Rectal smooth muscle tissue (tissue), 1 donor: ENCODE results near the gene GPR141.

Source experiments
- H3K27ac ChIP-seq: one replicate; pipeline ENCODE4 v1.7.0; 2013; ENCODE audit warnings: low read depth, low read length, inconsistent platforms
- H3K27me3 ChIP-seq: one replicate; pipeline ENCODE4 v1.7.0; 2013; ENCODE audit warnings: low read length; ENCODE audit not compliant: control insufficient read depth, insufficient read depth
- H3K36me3 ChIP-seq: one replicate; pipeline ENCODE4 v1.7.0; 2013; ENCODE audit warnings: low read length; ENCODE audit not compliant: control insufficient read depth, insufficient read depth
- H3K4me1 ChIP-seq: one replicate; pipeline ENCODE4 v1.7.0; 2013; ENCODE audit warnings: low read length; ENCODE audit not compliant: control insufficient read depth, insufficient read depth
- H3K4me3 ChIP-seq: one replicate; pipeline ENCODE4 v1.7.0; 2013; ENCODE audit warnings: low read length
- H3K9ac ChIP-seq: one replicate; pipeline ENCODE4 v1.7.0; 2013; ENCODE audit warnings: low read length

GPR141 gene

DNA sequence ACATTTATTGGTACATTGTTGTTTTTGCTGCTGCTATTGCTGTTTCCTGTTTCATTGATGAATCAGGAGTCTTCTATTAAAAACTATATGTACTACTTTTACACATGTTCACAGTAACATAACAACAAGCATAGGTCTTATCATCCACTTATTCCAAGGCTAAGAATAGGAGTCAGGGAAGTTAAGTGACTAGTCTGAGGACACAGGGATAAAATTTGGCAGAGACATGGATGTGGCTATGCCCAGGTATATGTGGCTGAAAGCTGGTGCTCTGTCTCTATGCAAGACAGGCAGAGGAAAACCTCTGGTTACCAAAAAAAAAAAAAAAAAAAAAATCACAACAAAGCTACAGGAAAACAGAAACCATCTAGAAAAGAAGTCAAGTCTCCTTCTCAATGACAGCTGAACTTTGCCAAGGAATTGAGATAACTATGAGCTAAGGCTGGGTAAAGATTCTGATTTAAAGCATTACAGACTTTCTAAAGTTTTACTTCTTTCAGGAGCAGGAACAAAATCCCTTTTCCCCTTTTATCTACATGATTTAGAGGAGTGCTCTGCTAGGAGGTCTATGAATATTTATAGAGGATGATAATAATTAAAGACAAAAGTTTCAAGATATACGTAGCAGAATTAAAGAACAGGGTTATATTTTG lies 70.0 kb downstream of the GPR141 start:
- no peaks in the 10 kb centered on the region for H3K36me3 ChIP-seq
- H3K9ac ChIP-seq: no peak overlapping the region
- no peak overlapping the region for H3K4me3 ChIP-seq
- H3K27me3 ChIP-seq: no peaks in the 10 kb centered on the region
- H3K4me1 ChIP-seq: no peaks in the 10 kb centered on the region
- no peak overlapping the region for H3K27ac ChIP-seq

DNA sequence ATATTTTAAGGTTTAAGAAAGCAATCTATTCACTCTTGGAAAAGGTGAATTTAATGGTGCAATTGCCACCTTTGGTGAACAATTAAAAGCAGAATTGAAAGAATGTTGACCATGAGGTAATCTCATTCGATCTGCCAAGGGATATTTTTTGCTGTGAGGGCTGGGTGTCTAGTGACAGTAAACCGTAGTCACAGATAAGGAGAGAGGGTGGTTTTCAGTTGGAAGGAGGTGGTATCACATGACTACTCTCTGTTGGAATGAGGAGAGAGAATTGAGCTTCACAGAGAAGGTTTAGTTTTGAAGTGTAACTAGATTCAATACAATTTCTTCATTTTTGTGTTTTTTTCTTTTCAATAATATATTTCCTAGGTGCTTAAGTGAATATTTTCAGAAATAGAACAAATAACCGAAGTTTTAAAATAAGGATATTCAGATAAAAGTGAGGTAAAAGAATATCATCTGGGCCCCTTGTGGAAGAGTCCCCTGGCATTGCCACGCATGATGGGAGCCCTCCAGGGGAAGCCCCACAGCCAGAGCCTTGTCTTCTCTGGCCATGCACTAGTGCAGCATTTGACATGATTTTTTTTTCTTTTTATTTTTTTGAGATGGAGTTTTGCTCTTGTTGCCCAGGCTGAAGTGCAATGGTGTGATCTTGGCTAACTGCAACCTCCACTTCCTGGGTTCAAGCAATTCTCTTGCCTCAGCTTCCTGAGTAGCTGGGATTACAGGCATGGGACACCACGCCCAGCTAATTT lies 73.4 kb downstream of the GPR141 start:
- Histone ChIP-seq H3K27ac (no peak overlapping the region), H3K27me3 (no peaks in the 10 kb centered on the region), H3K9ac (no peak overlapping the region), H3K4me3 (no peak overlapping the region), H3K36me3 (no peaks in the 10 kb centered on the region), H3K4me1 (no peaks in the 10 kb centered on the region)

DNA sequence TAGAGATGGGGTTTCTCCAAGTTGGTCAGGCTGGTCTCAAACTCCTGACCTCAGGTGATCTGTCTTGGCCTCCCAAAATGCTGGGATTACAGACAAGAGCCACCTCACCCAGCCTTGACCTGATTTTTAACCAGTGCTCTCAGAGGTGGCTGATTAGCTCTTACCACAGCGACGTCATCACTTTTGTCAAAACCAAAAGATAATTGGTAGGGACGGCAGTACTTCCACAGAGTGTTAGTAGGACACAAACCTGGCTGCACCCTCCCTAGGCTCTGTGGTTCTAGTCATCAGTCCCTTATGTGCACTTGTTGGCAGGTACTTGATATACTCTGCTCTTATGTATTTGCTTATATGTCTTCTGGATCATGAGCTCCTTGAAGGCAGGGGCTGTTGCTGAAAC lies 74.0 kb downstream of the GPR141 start:
- Histone ChIP-seq H3K36me3 (no peaks in the 10 kb centered on the region), H3K4me3 (no peak overlapping the region), H3K27ac (no peak overlapping the region), H3K9ac (no peak overlapping the region), H3K4me1 (no peaks in the 10 kb centered on the region), H3K27me3 (no peaks in the 10 kb centered on the region)

DNA sequence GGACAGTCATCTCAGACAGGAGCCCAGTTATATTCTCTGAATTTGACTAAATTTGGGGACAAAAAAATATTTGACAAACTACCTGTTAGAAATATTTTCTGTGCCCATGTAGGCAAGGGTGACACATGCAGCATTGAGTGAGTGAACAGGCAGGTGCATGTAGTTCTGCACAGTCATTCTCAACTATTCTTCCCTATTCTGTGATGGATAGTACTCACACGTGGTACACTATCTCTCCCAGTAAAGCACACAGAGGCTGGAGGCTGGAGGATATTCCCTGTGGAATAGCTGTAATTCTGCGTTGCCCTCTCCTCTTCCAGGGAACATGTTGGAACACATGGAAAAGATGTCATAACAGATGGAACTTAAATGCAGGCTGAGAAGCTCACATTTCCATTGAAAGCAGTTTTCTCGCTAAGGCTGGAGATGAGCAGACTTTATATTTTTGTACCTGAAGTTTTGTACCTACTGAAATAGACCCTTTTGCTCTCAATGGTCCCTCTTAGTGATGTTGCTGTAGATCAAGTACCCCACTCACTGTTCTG lies 75.0 kb downstream of the GPR141 start:
- no peak overlapping the region for H3K4me3 ChIP-seq
- no peaks in the 10 kb centered on the region for H3K36me3 ChIP-seq
- H3K4me1 ChIP-seq: no peaks in the 10 kb centered on the region
- no peaks in the 10 kb centered on the region for H3K27me3 ChIP-seq
- H3K27ac ChIP-seq: no peak overlapping the region
- H3K9ac ChIP-seq: no peak overlapping the region

DNA sequence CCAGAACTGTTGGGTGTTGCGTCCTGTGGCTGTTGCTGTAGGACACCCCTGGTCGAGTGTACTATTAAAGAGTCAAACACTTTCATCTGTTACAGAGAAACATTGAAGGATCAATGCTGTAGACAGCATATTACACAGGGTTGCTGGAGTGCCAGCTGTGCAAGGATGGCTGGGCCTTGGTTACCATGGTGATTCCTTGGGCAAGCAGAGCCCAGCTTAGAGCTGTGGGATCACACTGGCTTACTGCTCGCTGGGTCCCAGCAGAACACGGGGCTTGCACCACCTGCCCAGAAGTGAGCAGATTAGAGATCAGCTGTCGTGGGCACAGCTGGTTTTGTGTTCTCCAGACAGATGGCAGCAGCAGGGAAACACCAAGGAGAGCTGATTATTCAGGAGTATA lies 76.0 kb downstream of the GPR141 start:
- H3K4me1 ChIP-seq: no peaks in the 10 kb centered on the region
- no peak overlapping the region for H3K27ac ChIP-seq
- no peak overlapping the region for H3K4me3 ChIP-seq
- H3K36me3 ChIP-seq: no peaks in the 10 kb centered on the region
- no peak overlapping the region for H3K9ac ChIP-seq
- H3K27me3 ChIP-seq: no peaks in the 10 kb centered on the region

DNA sequence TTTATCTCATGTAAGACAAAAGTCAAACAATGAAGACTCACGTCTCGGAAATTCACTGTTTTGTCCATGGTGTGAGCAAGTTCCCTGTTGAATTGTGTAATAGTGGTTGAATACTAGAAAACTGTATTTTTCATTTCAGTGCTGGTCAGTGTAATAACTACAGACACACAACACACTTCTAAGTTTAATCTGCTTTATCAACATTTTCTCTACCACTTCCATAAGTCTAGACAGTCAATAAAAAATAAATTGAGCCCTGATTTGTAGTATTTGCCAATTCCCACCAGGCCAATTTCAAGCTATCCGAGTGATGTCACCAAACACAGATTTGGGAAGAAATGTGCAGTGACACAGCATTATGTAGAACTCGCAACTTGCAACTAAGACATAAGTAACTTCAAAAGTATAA lies 81.9 kb downstream of the GPR141 start:
- no peaks in the 10 kb centered on the region for H3K4me1 ChIP-seq
- H3K27ac ChIP-seq: no peak overlapping the region
- H3K4me3 ChIP-seq: no peak overlapping the region
- no peak overlapping the region for H3K9ac ChIP-seq
- H3K36me3 ChIP-seq: no peaks in the 10 kb centered on the region
- no peaks in the 10 kb centered on the region for H3K27me3 ChIP-seq

DNA sequence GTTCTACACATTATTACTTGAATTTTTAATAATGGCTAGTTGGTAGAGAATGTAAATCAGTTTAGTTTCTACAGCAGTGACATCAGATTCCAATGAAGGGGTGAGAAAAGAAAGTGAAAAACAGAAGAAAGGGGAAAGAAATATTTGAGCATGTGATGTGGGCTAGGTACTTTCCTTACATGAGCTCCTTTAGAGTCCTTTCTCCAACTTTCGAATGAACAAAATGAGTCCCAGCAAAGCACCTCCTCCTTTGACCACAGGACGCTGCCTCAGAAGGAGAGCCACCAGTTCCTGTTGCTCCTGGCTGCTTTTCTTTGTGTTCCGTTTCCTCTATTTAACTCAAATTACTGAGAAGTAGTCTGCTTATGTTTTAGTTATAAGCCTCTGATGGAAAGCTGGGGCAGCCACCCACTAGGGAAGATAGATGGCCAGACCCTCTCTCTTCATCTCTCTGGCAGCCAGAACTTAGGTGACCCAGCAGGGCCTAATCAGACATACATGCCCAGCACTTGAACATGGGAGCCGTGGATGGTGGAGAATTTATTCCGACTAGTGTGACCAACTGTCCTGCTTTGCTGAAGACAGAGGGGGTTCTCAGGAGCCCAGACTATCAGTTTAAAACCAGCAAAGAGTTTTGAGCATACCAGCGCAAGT lies 82.4 kb downstream of the GPR141 start:
- Histone ChIP-seq H3K9ac (no peak overlapping the region), H3K27ac (no peak overlapping the region), H3K4me1 (no peaks in the 10 kb centered on the region), H3K36me3 (no peaks in the 10 kb centered on the region), H3K4me3 (no peak overlapping the region), H3K27me3 (no peaks in the 10 kb centered on the region)

DNA sequence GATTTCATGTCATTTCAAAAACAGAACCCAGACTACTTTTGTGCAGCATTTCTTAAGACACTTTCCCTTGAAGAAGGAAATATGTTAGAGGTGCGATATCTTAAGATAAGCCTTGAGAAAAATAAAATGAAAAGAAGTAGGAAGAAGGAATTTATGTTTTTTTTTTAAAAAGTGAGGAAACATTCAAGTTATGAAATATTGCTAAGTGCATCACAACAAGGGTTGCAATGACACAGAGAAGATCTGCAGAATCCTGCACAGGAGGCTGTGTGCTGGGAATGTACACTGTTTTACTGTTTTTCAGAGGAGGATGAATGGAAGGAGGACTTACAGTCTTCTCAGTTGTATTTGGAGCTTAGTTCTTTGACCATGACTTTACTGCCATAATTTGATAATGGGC lies 85.0 kb downstream of the GPR141 start:
- no peaks in the 10 kb centered on the region for H3K27me3 ChIP-seq
- H3K36me3 ChIP-seq: no peaks in the 10 kb centered on the region
- no peak overlapping the region for H3K4me3 ChIP-seq
- H3K27ac ChIP-seq: no peak overlapping the region
- no peaks in the 10 kb centered on the region for H3K4me1 ChIP-seq
- no peak overlapping the region for H3K9ac ChIP-seq

DNA sequence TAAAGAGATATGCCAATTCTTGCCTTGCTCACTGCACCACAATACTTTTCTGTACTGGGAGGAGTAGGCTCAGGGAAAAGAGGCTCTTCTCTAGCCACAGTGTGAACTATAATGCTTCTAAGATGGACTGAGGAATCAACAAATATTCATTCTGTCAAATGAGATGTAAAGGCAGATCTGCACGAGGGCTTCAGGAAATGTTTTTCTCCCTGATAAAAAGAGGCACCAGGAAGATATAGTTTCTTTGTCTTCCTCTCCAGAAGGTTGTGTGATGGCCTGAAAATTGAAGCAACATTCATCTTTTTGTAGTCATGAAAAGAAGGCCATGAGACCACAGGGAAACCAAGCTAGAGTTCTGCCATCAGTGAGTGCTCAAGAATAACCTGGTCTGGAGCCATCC lies 85.7 kb downstream of the GPR141 start:
- Histone ChIP-seq H3K9ac (no peak overlapping the region), H3K36me3 (no peaks in the 10 kb centered on the region), H3K4me3 (no peak overlapping the region), H3K27ac (no peak overlapping the region), H3K4me1 (no peaks in the 10 kb centered on the region), H3K27me3 (no peaks in the 10 kb centered on the region)

DNA sequence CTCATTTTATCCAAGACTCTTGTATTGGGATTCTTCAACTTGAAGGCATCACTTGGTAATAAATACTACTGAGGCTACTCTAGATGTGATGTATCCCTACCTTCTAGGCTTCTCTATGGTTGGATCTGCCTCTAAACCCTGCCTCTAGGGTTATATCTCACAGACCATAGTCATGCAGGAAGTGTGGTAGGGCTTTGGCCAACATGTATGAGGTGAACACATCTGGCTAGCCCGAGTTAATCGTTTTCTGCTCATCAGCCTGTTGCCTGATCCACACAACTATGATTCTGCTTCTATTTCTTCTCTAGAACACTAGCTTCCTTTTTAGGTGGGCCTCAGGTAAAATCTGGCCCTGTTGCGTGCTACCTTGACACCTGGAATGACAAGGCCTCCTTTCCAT lies 86.2 kb downstream of the GPR141 start:
- no peak overlapping the region for H3K9ac ChIP-seq
- no peaks in the 10 kb centered on the region for H3K36me3 ChIP-seq
- H3K4me1 ChIP-seq: no peaks in the 10 kb centered on the region
- no peaks in the 10 kb centered on the region for H3K27me3 ChIP-seq
- no peak overlapping the region for H3K27ac ChIP-seq
- H3K4me3 ChIP-seq: no peak overlapping the region

DNA sequence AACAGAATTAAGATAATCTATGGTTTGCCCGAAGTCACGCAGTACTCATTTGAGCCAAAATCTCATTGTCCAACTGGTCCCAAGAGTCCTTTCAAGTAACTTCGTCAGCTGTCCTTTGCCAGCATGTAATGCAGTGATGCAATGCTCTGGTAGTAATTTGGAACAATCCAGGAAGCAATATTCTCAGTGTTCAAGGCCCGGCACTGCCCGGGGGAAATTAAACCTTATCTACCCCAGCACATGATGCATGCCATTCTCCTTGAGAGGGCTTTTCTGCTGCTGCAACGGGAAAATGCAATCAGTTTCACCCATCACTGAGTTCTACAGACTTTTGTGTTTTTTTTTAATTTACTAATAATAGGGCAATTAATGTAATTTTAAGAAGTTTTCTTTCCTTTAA lies 87.3 kb downstream of the GPR141 start:
- Histone ChIP-seq H3K27ac (no peak overlapping the region), H3K36me3 (no peaks in the 10 kb centered on the region), H3K4me1 (no peaks in the 10 kb centered on the region), H3K4me3 (no peak overlapping the region), H3K27me3 (no peaks in the 10 kb centered on the region), H3K9ac (no peak overlapping the region)

DNA sequence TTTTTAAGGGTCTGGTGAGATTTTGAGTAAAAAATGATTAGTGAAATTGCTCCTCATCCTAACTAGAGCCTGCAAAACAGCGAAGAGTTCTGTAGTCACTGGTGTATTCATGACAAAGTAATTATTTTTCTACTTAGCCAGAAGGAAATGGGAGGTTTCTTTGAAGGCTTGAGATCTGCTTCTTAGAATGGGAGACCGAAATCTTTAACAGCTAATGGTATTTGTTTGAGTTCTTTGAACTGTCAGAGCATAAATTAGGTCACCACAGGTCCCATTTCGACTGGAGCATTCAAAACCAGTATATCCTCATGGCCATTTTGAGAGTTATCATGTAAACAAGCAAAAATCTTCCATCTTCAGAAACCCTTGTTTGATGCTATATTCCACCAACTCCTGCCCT lies 87.8 kb downstream of the GPR141 start:
- no peaks in the 10 kb centered on the region for H3K27me3 ChIP-seq
- no peak overlapping the region for H3K4me3 ChIP-seq
- H3K27ac ChIP-seq: no peak overlapping the region
- H3K4me1 ChIP-seq: no peaks in the 10 kb centered on the region
- H3K9ac ChIP-seq: no peak overlapping the region
- H3K36me3 ChIP-seq: no peaks in the 10 kb centered on the region
